K562 (cell line): ENCODE results near the gene KCNJ14. TPM values are rescaled to one million over a fixed set of nuclear protein-coding genes. Genes with fewer than 3 reads are reported as not detected.

Experiments
- ATAC-seq: fragments of 200-7000 bp; cut with Tn5 transposase; 3 replicates; pipeline ENCODE4 v1.9.1; 2020; ENCODE audit warnings: moderate library complexity
- BruUV-seq: library from RNA; stranded (reverse); fragments of 400-500 nt; replicated peaks from 2 replicates; lab custom pipeline; 2021; lab: Mats Ljungman, UMichigan
- CTCF ChIA-PET: fragments of 300-600 bp; formaldehyde crosslinking; extraction: SDS; loops from one replicate; lab custom pipeline; 2021; ENCODE audit warnings: low intra/inter-chr PET ratio; lab: Yijun Ruan, JAX
- POLR2A ChIA-PET: fragments of 300-600, 350-650 bp; sonication (Branson Sonifier 250); formaldehyde crosslinking; extraction: SDS; loops from one replicate; lab custom pipeline; 2021; ENCODE audit warnings: antibody characterized with exemption, inconsistent platforms; lab: Yijun Ruan, JAX
- DNase-seq, 4 experiments: peaks; one replicate each; pipeline versions ENCODE4 v3.0.0 to v3.0.0-alpha.2; 2011 to 2018; ENCODE audit warnings: low spot score in 3 of 4, mixed read lengths in 3 of 4; ENCODE audit errors: extremely low read depth in 1 of 4
- FAIRE-seq: peaks from 2 replicates; lab custom pipeline; 2011; peaks lifted over from hg19 to GRCh38; lab: Jason Lieb, UNC
- H2AFZ ChIP-seq: 2 replicates; pipeline ENCODE4 v1.6.0; 2011; ENCODE audit warnings: low read depth, low read length, control low read depth, inconsistent platforms
- H3K27ac ChIP-seq: fragments of 200-600 bp; 3 replicates; pipeline ENCODE4 v1.8.0; 2011; ENCODE audit warnings: low read depth, mild to moderate bottlenecking, control low read depth, inconsistent platforms, low read length, moderate library complexity, mixed read lengths; ENCODE audit errors: extremely low read depth
- H3K27me3 ChIP-seq, 2 experiments: fragments of 300-600 bp in 1 of 2; 2 replicates in 1 of 2; 3 replicates in 1 of 2; pipeline versions ENCODE4 v1.6.0 to v1.8.0; 2011; ENCODE audit warnings: inconsistent platforms in 2 of 2, low read length in 2 of 2, mild to moderate bottlenecking in 1 of 2, mixed read lengths in 1 of 2, moderate library complexity in 1 of 2; ENCODE audit not compliant: control insufficient read depth in 2 of 2, insufficient read depth in 2 of 2
- H3K36me3 ChIP-seq: fragments of 300-600 bp; 3 replicates; pipeline ENCODE4 v1.8.0; 2011; ENCODE audit warnings: mild to moderate bottlenecking, low read length, inconsistent platforms; ENCODE audit not compliant: control insufficient read depth, insufficient read depth
- H3K4me1 ChIP-seq, 2 experiments: fragments of 200-600 bp in 1 of 2; replicated peaks in 1 of 2; 2 replicates in 1 of 2; 3 replicates in 1 of 2; pipeline versions ENCODE4 v1.5.1 to v1.8.0; 2011; ENCODE audit warnings: inconsistent platforms in 2 of 2, low read length in 2 of 2, mild to moderate bottlenecking in 1 of 2, mixed read lengths in 1 of 2, moderate library complexity in 1 of 2; ENCODE audit not compliant: control insufficient read depth in 2 of 2, insufficient read depth in 2 of 2
- H3K4me2 ChIP-seq: 2 replicates; pipeline ENCODE4 v1.6.1; 2011; ENCODE audit warnings: low read length, control low read depth, inconsistent platforms, mixed read lengths; ENCODE audit not compliant: insufficient read depth
- H3K4me3 ChIP-seq: fragments of 200-600 bp; sonication (generic), shearing (Covaris generic); 2 replicates; pipeline ENCODE4 v1.5.1; 2016; ENCODE audit warnings: control low read depth, inconsistent platforms
- H3K79me2 ChIP-seq: fragments of 200-600 bp; 3 replicates; pipeline ENCODE4 v1.8.0; 2011; ENCODE audit warnings: low read length, inconsistent platforms; ENCODE audit not compliant: control insufficient read depth, insufficient read depth
- H3K9ac ChIP-seq, 2 experiments: 2 replicates each; pipeline versions ENCODE4 v1.6.0 to v1.6.1; 2011; ENCODE audit warnings: low read depth in 2 of 2, low read length in 2 of 2, control low read depth in 1 of 2, inconsistent platforms in 1 of 2, mild to moderate bottlenecking in 1 of 2, mixed read lengths in 1 of 2; ENCODE audit not compliant: insufficient read depth in 1 of 2
- H3K9me1 ChIP-seq: one replicate; pipeline ENCODE4 v1.6.0; 2011; ENCODE audit warnings: inconsistent platforms, mild to moderate bottlenecking, low read length, moderate library complexity; ENCODE audit not compliant: control insufficient read depth, insufficient read depth
- H3K9me3 ChIP-seq: replicated peaks from 2 replicates; pipeline ENCODE4 v1.5.1; 2011; ENCODE audit warnings: low read depth, low read length, inconsistent platforms; ENCODE audit not compliant: control insufficient read depth, insufficient read depth
- H4K20me1 ChIP-seq: replicated peaks from 2 replicates; pipeline ENCODE4 v1.6.1; 2011; ENCODE audit warnings: low read length, inconsistent platforms, mixed read lengths; ENCODE audit not compliant: control insufficient read depth, insufficient read depth
- GTF3C2 ChIP-seq: IDR thresholded peaks from 3 replicates; pipeline ENCODE4 v1.6.1; 2011; ENCODE audit warnings: borderline replicate concordance, mild to moderate bottlenecking, moderate library complexity; ENCODE audit not compliant: insufficient read length; ENCODE audit errors: extremely low read depth
- POLR2G ChIP-seq: fragments of 200-400 bp; formaldehyde crosslinking; IDR thresholded peaks from 2 replicates; pipeline ENCODE4 v1.6.1; 2017; ENCODE audit warnings: low read depth, mild to moderate bottlenecking, antibody characterized with exemption, low read length, moderate library complexity
- RBFOX2 ChIP-seq: fragments of 200-400 bp; formaldehyde crosslinking; IDR thresholded peaks from 2 replicates; pipeline ENCODE4 v1.6.1; 2017; ENCODE audit warnings: low read depth, mild to moderate bottlenecking, low read length, moderate library complexity
- RFX7 ChIP-seq: fragments of 250-450 bp; sonication (Bioruptor Pico); IDR thresholded peaks from 2 replicates; pipeline ENCODE4 v1.5.1; 2021; ENCODE audit warnings: mild to moderate bottlenecking
- SMAD3 ChIP-seq: fragments of 450-650 bp; formaldehyde crosslinking; conservative IDR thresholded peaks from 2 replicates; pipeline ENCODE4 v1.4.0; 2020; ENCODE audit warnings: mild to moderate bottlenecking
- ZBTB26 ChIP-seq: fragments of 450-650 bp; formaldehyde crosslinking; IDR thresholded peaks from 2 replicates; pipeline ENCODE4 v1.4.0; 2022; ENCODE audit warnings: missing genetic modification characterization
- WGBS: fragments of 100-300 bp; shearing (Covaris generic); methylation state at CpG from one replicate; pipeline ENCODE4 v1.1.6; 2016; ENCODE audit warnings: low coverage, mixed read lengths; ENCODE audit not compliant: insufficient coverage; ENCODE audit errors: missing lambda C conversion rate; 5-methylcytosine and 5-hydroxymethylcytosine counted together
- in situ Hi-C: fragments of 300-500 bp; cut with MboI; formaldehyde crosslinking; loops from 4 replicates; pipeline ENCODE4 v1.15.0; 2018; ENCODE audit warnings: inconsistent platforms, mixed read lengths
- intact Hi-C: fragments of 100-400 bp; cut with micrococcal nuclease; formaldehyde crosslinking; loops from 2 replicates; pipeline ENCODE4 v1.14.2; 2022
- polyA plus RNA-seq, 8 experiments: library from polyadenylated mRNA; depleted of rRNA in 4 of 8; stranded (reverse) in 5 of 8; unstranded in 3 of 8; fragments of >200 nt; fragmentation: Nextera tagmentation in 2 of 8; fragmentation: Illumina TruSeq in 1 of 8; extraction: Ambion mirVana in 2 of 8; extraction: Trizol in 1 of 8; gene quantifications; 2 replicates each; pipeline versions ENCODE4 v1.2.1 to v1.2.3, GENCODE V29; 2011 to 2014; ENCODE audit warnings: inconsistent platforms in 1 of 8, missing spikeins in 1 of 8
- total RNA-seq, 7 experiments: library from RNA; depleted of rRNA in 6 of 7; stranded (reverse); fragments of >200 nt in 6 of 7; fragmentation: Illumina TruSeq in 2 of 7; extraction: Trizol in 2 of 7; gene quantifications; 2 replicates each; pipeline versions ENCODE4 v1.2.1 to v1.2.3, GENCODE V29; 2011 to 2021; ENCODE audit warnings: low replicate concordance in 1 of 7

KCNJ14 gene
- total and polyA plus RNA-seq, 9 of the 15 experiments (the other 6 are each of a cell fraction or from before 2014, with no cell fraction given): 0.15 to 1.6 (median 0.49) TPM

- H3K36me3 ChIP-seq: peaks cover 64% of the 10 kb centered on the region
- in situ Hi-C loops: no loop called here
- POLR2A ChIA-PET: interaction anchor here (0.6 to 1.5 kb wide), 2 partner anchors 8 to 14 kb away, joined by 3 to 5 read pairs; no protein-coding TSS in a partner anchor
- WGBS: 87% methylated on average over 19 of the region's 22 CpGs
- peaks cover 7% of the 10 kb centered on the region; the same call in 1 of the 2 replicates for H4K20me1 ChIP-seq
- no peak overlapping the region for H3K4me2 ChIP-seq
- BruUV-seq: no TSS peak
- ATAC-seq: no peak
- peaks cover 3% of the 10 kb centered on the region for H3K9me1 ChIP-seq
- H2AFZ ChIP-seq: no peak overlapping the region
- CTCF ChIA-PET: no interaction called here
- no peak overlapping the region for H3K27ac ChIP-seq
- H3K9ac ChIP-seq: no peak overlapping the region
- no peaks in the 10 kb centered on the region for H3K9me3 ChIP-seq
- no peaks in the 10 kb centered on the region for H3K27me3 ChIP-seq
- TF ChIP-seq SMAD3 (CRISPR knock-in tag) (no peak), RFX7 (CRISPR knock-in tag) (no peak), GTF3C2 (no peak), RBFOX2 (peak; percentile 55), ZBTB26 (no peak), POLR2G (peak; percentile 58; the same call in 1 of the 2 replicates)
- TF ChIP-seq, all 486 proteins: peak for 2
- Histone ChIP-seq H3K79me2 (no peaks in the 10 kb centered on the region), H3K4me3 (no peak overlapping the region), H3K4me1 (peaks cover 0 to 22% of the 10 kb centered on the region in 2 experiments; a peak in 2 of 5 replicates)
- FAIRE-seq (no peak), DNase-seq (no peak)
- intact Hi-C loops: no loop called here
Measured at GRCh38 chr19:48477698-48478338, 22.4 kb downstream of the KCNJ14 start.
